Suprapubic skin (tissue), 3 donors: ENCODE data around the gene FKBP5.

ENCODE experiments used
- CTCF ChIP-seq, 2 donors: fragments of 200-600 bp in 1 of 2; fragments of 450-650 bp in 1 of 2; sonication (generic) in 1 of 2; IDR thresholded peaks; one replicate each; pipeline ENCODE4 v1.5.1; 2016 to 2019; ENCODE audit warnings: antibody characterized with exemption in 2 of 2, mild to moderate bottlenecking in 1 of 2, moderate library complexity in 1 of 2
- EP300 ChIP-seq: sonication (generic); formaldehyde crosslinking; IDR thresholded peaks from one replicate; pipeline ENCODE4 v1.6.1; 2017; ENCODE audit warnings: antibody characterized with exemption

- TF ChIP-seq CTCF (IDR thresholded peaks at IDR 0.05) (no peak), EP300 (no peak)
These were observed 17.8 kb upstream of the FKBP5 start for GRCh38 chr6:35706468-35706867.
